Superior temporal gyrus (tissue), 1 donor: ENCODE measurements around the gene MID2.
"Not testable (repeated sequence)": the region's sequence is repeated elsewhere in the genome, so short reads cannot be mapped to it uniquely, and the experiment has no call there.

Source experiments
- DNase-seq: peaks from one replicate; pipeline ENCODE4 v3.0.0-alpha.2; 2016; ENCODE audit errors: extremely low spot score

The MID2 gene

DNA sequence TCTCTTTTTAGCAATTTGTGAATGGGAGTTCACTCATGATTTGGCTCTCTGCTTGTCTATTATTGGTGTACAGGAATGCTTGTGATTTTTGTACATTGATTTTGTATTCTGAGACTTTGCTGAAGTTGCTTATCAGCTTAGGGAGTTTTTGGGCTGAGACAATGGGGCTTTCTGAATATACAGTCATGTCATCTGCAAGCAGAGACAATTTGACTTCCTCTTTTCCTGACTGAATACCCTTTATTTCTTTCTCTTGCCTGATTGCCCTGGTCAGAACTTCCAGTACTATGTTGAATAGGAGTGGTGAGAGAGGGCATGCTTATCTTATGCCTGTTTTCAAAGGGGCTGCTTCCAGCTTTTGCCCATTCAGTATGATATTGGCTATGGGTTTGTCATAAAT lies 129.7 kb downstream of the MID2 start:
- not testable (repeated sequence) for DNase-seq

DNA sequence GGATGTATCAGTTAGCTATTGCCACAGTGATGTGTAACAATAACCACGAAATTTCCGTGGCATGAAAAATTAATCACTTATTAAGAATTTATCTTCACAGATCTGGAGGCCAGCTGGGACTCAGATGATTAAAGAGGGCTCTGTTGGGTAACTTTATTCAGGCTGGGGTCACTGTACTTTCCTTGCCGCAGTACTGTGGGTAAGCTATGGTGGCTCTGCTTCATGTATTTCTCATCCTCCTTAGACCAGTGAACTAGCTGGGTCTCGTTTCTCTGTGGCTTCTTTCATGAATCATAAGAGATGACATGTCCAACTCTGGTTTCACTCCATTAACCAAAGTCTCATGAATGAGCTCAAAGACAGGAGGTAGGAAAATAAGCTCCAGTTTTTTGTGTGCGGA lies 143.0 kb downstream of the MID2 start:
- no peak for DNase-seq

DNA sequence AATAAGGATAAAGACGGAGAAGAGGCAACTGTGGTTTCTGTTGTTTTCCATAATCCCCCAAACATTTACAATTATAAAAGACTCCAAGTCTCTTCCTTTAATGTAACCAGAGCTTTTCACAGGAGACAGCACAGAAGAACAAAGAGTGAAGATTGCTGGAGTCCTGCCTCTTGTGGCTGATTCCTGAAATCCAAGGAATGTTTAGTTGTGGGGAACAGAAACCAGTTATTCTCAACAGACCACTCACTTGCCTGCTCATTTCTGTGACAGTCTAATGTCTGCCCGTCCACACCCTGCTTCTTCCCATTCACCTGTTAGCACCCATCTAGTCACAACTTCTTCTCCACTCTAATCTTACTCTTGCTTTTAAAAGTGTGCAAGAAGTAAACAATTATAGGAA lies 144.4 kb downstream of the MID2 start:
- DNase-seq, result no peak

DNA sequence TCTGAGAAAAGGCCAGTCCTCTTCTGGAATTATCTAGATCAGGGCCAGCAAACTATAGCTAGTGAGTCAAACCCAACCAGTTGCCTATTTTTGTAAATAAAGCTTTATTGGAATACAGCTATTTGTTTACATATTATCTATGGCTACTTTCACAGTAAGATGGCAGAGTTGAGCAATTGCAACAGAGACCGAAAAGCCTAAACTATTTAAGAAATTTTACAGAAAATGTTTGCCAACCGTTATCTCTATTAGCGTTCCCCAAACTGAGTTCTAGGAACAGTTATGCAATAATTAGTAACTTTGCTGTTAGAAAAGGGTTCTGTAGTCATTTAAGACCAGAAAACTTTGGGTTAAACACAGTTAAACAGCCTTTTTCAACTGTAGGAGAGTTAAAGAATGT lies 146.0 kb downstream of the MID2 start:
- DNase-seq, result no peak
